Dedifferentiated amniotic fluid mesenchymal stem cell (primary cell): Measurements from ENCODE around the gene LAMC3.
A peak's percentile ranks its signal among the peaks of the same experiment; 100 is the strongest.

Experiments
- DNase-seq: peaks from one replicate; pipeline ENCODE4 v3.0.0-alpha.2; 2016; ENCODE audit errors: extremely low spot score

Gene LAMC3

GRCh38 chr9:131045300-131046092 is 36.5 kb downstream of the LAMC3 start:
- no peak for DNase-seq

- no peak for DNase-seq
These were observed 37.1 kb downstream of the LAMC3 start for GRCh38 chr9:131046093-131046380.

- DNase-seq = peak; percentile 25
These were observed 37.7 kb downstream of the LAMC3 start for GRCh38 chr9:131046581-131047202.

- no peak for DNase-seq
These were observed 39.4 kb downstream of the LAMC3 start for GRCh38 chr9:131048332-131048731.

- no peak for DNase-seq
These were observed 39.8 kb downstream of the LAMC3 start for GRCh38 chr9:131048820-131049219.

GRCh38 chr9:131049829-131050715 is 41.1 kb downstream of the LAMC3 start:
- no peak for DNase-seq

- DNase-seq = no peak
These were observed 41.9 kb downstream of the LAMC3 start for GRCh38 chr9:131050831-131051230.

- DNase-seq = no peak
These were observed 42.9 kb downstream of the LAMC3 start for GRCh38 chr9:131051592-131052517.

- no peak for DNase-seq
These were observed 44.9 kb downstream of the LAMC3 start for GRCh38 chr9:131053896-131054295.

GRCh38 chr9:131056781-131057506 is 48.0 kb downstream of the LAMC3 start:
- DNase-seq = no peak

GRCh38 chr9:131060900-131061630 is 52.1 kb downstream of the LAMC3 start:
- no peak for DNase-seq

- DNase-seq = no peak
These were observed 54.0 kb downstream of the LAMC3 start for GRCh38 chr9:131062969-131063368.

- no peak for DNase-seq
These were observed 56.6 kb downstream of the LAMC3 start for GRCh38 chr9:131065599-131065998.

- DNase-seq = no peak
These were observed 58.7 kb downstream of the LAMC3 start for GRCh38 chr9:131067625-131068024.

GRCh38 chr9:131068076-131068816 is 59.3 kb downstream of the LAMC3 start:
- DNase-seq = no peak

- DNase-seq = no peak
These were observed 60.7 kb downstream of the LAMC3 start for GRCh38 chr9:131069699-131070098.

GRCh38 chr9:131072107-131072870 is 63.3 kb downstream of the LAMC3 start:
- DNase-seq = no peak

GRCh38 chr9:131072871-131073237 is 63.9 kb downstream of the LAMC3 start:
- DNase-seq = no peak
